ENCODE measurements around the gene OR13C8. TPM values are rescaled to one million over a fixed set of nuclear protein-coding genes. Genes with fewer than 3 reads are reported as not detected.
"Not testable (repeated sequence)": the region's sequence is repeated elsewhere in the genome, so short reads cannot be mapped to it uniquely, and the experiment has no call there.

OR13C8 gene
- total RNA-seq, 3 donors from 2014 or later = not detected

DNA sequence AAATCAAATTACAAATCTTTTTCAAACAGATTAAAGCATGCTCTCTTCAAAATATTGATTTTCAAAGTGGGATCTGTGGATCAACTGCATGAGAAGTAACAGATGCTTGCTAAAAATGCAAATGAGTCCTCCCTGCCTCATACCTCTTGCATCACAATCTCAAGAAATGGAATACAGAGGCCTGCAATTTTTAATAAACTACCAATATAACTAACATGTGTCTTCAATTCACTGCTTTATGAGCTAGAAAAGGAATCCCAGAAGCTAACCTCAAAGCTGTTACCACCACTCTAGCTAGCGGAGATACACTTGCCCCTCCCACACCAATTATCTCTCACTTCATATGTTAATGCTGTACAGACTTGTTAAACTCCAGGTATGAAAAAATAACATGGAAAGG lies 20.7 kb downstream of the OR13C8 start:
- Histone ChIP-seq H3K36me3 (no peaks in the 10 kb centered on the region), H3K9me3 (peaks cover 0 to 13% of the 10 kb centered on the region in 2 donors), H3K4me3 (no peak overlapping the region), H3K27me3 (no peaks in the 10 kb centered on the region), H3K4me1 (no peaks in the 10 kb centered on the region), H3K27ac (no peak overlapping the region)
- no peak for DNase-seq (ENCODE audit: low spot score in 2 of 2)
- intact Hi-C loops (cut with DNase I; ENCODE audit: low total_unique reads) = no loop called here
- TF ChIP-seq POLR2AphosphoS5 (IDR thresholded peaks at IDR 0.05) = no peak
- TF ChIP-seq, protein P1, sequence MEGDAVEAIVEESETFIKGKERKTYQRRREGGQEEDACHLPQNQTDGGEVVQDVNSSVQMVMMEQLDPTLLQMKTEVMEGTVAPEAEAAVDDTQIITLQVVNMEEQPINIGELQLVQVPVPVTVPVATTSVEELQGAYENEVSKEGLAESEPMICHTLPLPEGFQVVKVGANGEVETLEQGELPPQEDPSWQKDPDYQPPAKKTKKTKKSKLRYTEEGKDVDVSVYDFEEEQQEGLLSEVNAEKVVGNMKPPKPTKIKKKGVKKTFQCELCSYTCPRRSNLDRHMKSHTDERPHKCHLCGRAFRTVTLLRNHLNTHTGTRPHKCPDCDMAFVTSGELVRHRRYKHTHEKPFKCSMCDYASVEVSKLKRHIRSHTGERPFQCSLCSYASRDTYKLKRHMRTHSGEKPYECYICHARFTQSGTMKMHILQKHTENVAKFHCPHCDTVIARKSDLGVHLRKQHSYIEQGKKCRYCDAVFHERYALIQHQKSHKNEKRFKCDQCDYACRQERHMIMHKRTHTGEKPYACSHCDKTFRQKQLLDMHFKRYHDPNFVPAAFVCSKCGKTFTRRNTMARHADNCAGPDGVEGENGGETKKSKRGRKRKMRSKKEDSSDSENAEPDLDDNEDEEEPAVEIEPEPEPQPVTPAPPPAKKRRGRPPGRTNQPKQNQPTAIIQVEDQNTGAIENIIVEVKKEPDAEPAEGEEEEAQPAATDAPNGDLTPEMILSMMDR (IDR thresholded peaks at IDR 0.05) = no peak
- TF ChIP-seq POLR2A (IDR thresholded peaks at IDR 0.05) = no peak

DNA sequence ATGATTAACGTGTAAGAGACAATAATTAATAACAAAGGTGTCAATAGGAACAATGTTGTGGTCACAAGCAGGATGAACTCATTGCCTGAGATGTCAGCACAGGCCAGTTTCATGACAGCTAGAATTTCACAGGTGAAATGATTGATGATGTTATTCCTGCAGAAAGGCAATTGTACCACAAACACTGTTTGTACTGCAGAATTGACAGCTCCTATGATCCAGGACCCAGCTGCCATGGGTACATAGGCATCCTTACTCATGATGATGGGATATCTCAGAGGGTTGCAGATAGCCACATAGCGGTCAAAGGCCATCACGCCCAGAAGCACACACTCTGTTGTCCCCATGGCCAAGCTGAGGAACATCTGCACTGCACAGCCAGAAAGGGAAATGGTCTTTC lies 29.8 kb downstream of the OR13C8 start:
- DNase-seq (ENCODE audit: low spot score in 2 of 2); H3K4me1 ChIP-seq; H3K4me3 ChIP-seq; H3K27ac ChIP-seq; H3K9me3 ChIP-seq; intact Hi-C loops (cut with DNase I; ENCODE audit: low total_unique reads); H3K27me3 ChIP-seq; H3K36me3 ChIP-seq: not testable (repeated sequence)

DNA sequence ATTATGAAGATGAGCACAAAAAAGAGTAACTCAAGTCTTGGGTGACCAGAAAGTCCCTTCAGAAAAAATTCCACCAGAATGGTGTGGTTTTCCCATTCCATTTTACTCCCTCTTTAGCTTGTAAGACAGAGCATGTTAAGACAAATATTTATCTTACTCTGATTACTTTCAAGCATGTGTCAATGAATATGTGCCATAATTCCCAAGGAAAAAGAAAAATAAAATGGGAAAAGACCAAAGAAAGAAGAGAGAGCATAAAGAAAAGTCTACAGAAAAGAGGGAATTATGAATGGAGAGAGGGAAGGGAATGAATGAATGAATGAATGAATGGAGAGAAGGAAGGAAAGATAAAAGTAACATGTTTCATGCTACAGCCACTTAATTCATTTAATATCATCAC lies 30.3 kb downstream of the OR13C8 start, which contains the start of gene OR13C5:
OR13C5 (minus strand) TSS at position 101 of the 400 bp plus-strand sequence; CDS start at position 101, 0 bp downstream.
- H3K36me3 ChIP-seq; DNase-seq (ENCODE audit: low spot score in 2 of 2); intact Hi-C loops (cut with DNase I; ENCODE audit: low total_unique reads): not testable (repeated sequence)

DNA sequence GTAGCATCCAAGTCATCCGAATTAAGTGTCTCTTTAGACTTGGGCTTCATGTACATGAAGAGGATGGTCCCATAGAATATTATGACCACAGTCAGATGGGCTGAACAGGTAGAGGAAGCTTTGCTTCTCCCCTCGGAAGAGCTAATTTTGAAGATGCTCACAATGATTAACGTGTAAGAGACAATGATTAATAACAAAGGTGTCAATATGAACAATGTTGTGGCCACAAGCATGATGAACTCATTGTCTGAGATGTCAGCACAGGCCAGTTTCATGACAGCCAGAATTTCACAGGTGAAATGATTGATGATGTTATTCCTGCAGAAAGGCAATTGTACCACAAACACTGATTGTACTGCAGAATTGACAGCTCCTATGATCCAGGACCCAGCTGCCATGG lies 35.8 kb downstream of the OR13C8 start:
- no peak for TF ChIP-seq POLR2A (IDR thresholded peaks at IDR 0.05)
- TF ChIP-seq POLR2AphosphoS5 (IDR thresholded peaks at IDR 0.05) = no peak
- TF ChIP-seq, protein P1 (IDR thresholded peaks at IDR 0.05) = no peak
- H3K4me1 ChIP-seq = no peaks in the 10 kb centered on the region
- no peaks in the 10 kb centered on the region for H3K27me3 ChIP-seq
- no peaks in the 10 kb centered on the region for H3K9me3 ChIP-seq
- no peak overlapping the region for H3K4me3 ChIP-seq
- no peaks in the 10 kb centered on the region for H3K36me3 ChIP-seq
- no peak for DNase-seq (ENCODE audit: low spot score in 2 of 2)
- intact Hi-C loops (cut with DNase I; ENCODE audit: low total_unique reads) = no loop called here
- H3K27ac ChIP-seq = no peak overlapping the region

More for the DNA sequence above, 30.3 kb downstream of the OR13C8 start, which contains the start of gene OR13C5:
- not testable (repeated sequence) for H3K27me3 ChIP-seq, H3K27ac ChIP-seq, H3K4me1 ChIP-seq, H3K4me3 ChIP-seq, H3K9me3 ChIP-seq

DNA sequence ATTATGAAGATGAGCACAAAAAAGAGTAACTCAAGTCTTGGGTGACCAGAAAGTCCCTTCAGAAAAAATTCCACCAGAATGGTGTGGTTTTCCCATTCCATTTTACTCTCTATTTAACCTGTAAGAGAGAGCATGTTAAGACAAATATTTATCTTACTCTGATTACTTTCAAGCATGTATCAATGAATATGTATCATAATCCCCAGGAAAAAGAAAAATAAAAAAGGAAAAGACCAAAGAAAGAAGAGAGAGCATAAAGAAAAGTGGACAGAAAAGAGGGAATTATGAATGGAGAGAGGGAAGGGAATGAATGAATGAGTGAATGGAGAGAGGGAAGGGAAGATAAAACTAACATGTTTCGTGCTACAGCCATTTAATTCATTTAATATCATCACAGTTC lies 36.6 kb downstream of the OR13C8 start, which contains the start of gene OR13C2:
OR13C2 (minus strand) TSS at position 101 of the 400 bp plus-strand sequence; CDS start at position 101, 0 bp downstream.
- H3K27ac ChIP-seq; H3K9me3 ChIP-seq; H3K36me3 ChIP-seq; H3K4me3 ChIP-seq; H3K4me1 ChIP-seq; intact Hi-C loops (cut with DNase I; ENCODE audit: low total_unique reads); H3K27me3 ChIP-seq; DNase-seq (ENCODE audit: low spot score in 2 of 2): not testable (repeated sequence)

DNA sequence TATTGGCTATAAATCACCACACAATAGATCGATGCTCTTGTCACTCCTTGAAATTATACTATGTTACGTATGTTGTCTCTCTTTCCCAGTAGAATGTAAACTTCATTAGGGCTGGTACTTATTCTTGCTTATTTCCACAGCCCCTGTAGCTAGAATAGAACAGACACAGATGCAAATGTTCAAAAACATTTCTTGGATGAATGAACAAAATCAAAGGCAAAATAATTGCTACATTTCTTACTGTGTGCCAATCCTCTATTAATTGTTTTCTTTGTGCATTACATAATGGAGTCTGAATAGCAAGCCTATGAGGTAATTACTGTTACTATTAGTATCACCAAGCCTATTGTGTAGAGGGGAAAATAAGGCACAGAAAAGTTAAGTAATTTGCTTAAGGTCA lies 37.2 kb downstream of the OR13C8 start:
- intact Hi-C loops (cut with DNase I; ENCODE audit: low total_unique reads) = no loop called here
- no peaks in the 10 kb centered on the region for H3K27me3 ChIP-seq
- no peak for DNase-seq (ENCODE audit: low spot score in 2 of 2)
- H3K9me3 ChIP-seq = no peaks in the 10 kb centered on the region
- TF ChIP-seq POLR2A (IDR thresholded peaks at IDR 0.05) (no peak), POLR2AphosphoS5 (IDR thresholded peaks at IDR 0.05) (no peak)
- TF ChIP-seq, protein P1 (IDR thresholded peaks at IDR 0.05) = no peak
- no peaks in the 10 kb centered on the region for H3K36me3 ChIP-seq
- H3K4me3 ChIP-seq = no peak overlapping the region
- H3K27ac ChIP-seq = no peak overlapping the region
- no peaks in the 10 kb centered on the region for H3K4me1 ChIP-seq

DNA sequence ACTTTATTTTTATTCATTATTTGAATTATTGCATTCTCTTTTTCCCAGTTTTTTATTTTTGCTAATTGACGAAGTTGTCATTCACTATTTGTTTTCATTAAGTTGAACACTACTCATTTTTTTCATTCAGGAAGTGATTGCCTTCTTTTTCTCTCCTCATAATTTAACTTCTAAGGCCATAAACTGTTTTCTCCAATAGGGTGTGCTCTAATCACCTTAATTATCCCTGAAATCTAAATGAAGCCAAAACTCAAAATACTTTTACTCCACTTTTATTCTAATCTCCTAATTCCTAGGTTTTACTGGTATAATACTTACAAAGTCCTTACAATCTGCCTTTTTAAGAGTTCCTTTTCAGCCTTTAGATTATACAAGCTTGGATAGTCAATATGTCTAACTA lies 39.4 kb downstream of the OR13C8 start:
- Histone ChIP-seq H3K4me3 (no peak overlapping the region), H3K27me3 (no peaks in the 10 kb centered on the region), H3K4me1 (no peaks in the 10 kb centered on the region), H3K27ac (no peak overlapping the region), H3K36me3 (no peaks in the 10 kb centered on the region), H3K9me3 (no peaks in the 10 kb centered on the region)
- DNase-seq (ENCODE audit: low spot score in 2 of 2) = no peak
- no peak for TF ChIP-seq POLR2AphosphoS5 (IDR thresholded peaks at IDR 0.05)
- TF ChIP-seq POLR2A (IDR thresholded peaks at IDR 0.05) = no peak
- TF ChIP-seq, protein P1 (IDR thresholded peaks at IDR 0.05) = no peak
- intact Hi-C loops (cut with DNase I; ENCODE audit: low total_unique reads) = no loop called here

Data from breast epithelium (tissue), 4 donors.